Measurements from ENCODE around the gene METTL26. TPM values are rescaled to one million over a fixed set of nuclear protein-coding genes. Genes with fewer than 3 reads are reported as not detected.

The METTL26 gene
- total RNA-seq, 1 donor: 76.0 TPM

- no peak overlapping the region for H3K4me2 ChIP-seq (ENCODE audit: insufficient read depth, low read length)
- H3K36me3 ChIP-seq (ENCODE audit: insufficient read depth, low read length): peaks cover 7% of the 10 kb centered on the region
- H3K9me3 ChIP-seq (ENCODE audit: low read depth, low read length): no peaks in the 10 kb centered on the region
- H3K27me3 ChIP-seq (ENCODE audit: insufficient read depth, low read length): no peaks in the 10 kb centered on the region
- no peak overlapping the region for H2AFZ ChIP-seq (ENCODE audit: low read length)
- DNase-seq (ENCODE audit: insufficient read length, low spot score, missing footprints): no peak
- no peak overlapping the region for H3K27ac ChIP-seq (ENCODE audit: low read depth, low read length)
- no peaks in the 10 kb centered on the region for H3K79me2 ChIP-seq (ENCODE audit: insufficient read depth, low read length)
- H4K20me1 ChIP-seq (ENCODE audit: insufficient read depth, low read length): no peaks in the 10 kb centered on the region
- no peak for TF ChIP-seq CTCF (IDR thresholded peaks at IDR 0.05; ENCODE audit: extremely low read depth, low read depth, low read length)
- no peaks in the 10 kb centered on the region for H3K4me1 ChIP-seq (ENCODE audit: insufficient read depth, low read length)
- no peak overlapping the region for H3K4me3 ChIP-seq (ENCODE audit: insufficient read depth, low read length)
Observed at GRCh38 chr16:658679-659571, 22.8 kb upstream of the METTL26 start.

GRCh38 chr16:657487-657886, 21.4 kb upstream of the METTL26 start:
- H3K27me3 ChIP-seq (ENCODE audit: insufficient read depth, low read length): no peaks in the 10 kb centered on the region
- no peaks in the 10 kb centered on the region for H3K4me1 ChIP-seq (ENCODE audit: insufficient read depth, low read length)
- H4K20me1 ChIP-seq (ENCODE audit: insufficient read depth, low read length): no peaks in the 10 kb centered on the region
- H3K4me3 ChIP-seq (ENCODE audit: insufficient read depth, low read length): no peak overlapping the region
- peaks cover 12% of the 10 kb centered on the region for H3K36me3 ChIP-seq (ENCODE audit: insufficient read depth, low read length)
- DNase-seq (ENCODE audit: insufficient read length, low spot score, missing footprints): no peak
- no peak for TF ChIP-seq CTCF (IDR thresholded peaks at IDR 0.05; ENCODE audit: extremely low read depth, low read depth, low read length)
- H3K79me2 ChIP-seq (ENCODE audit: insufficient read depth, low read length): no peaks in the 10 kb centered on the region
- no peak overlapping the region for H3K27ac ChIP-seq (ENCODE audit: low read depth, low read length)
- H2AFZ ChIP-seq (ENCODE audit: low read length): no peak overlapping the region
- no peaks in the 10 kb centered on the region for H3K9me3 ChIP-seq (ENCODE audit: low read depth, low read length)
- H3K4me2 ChIP-seq (ENCODE audit: insufficient read depth, low read length): no peak overlapping the region

DNA sequence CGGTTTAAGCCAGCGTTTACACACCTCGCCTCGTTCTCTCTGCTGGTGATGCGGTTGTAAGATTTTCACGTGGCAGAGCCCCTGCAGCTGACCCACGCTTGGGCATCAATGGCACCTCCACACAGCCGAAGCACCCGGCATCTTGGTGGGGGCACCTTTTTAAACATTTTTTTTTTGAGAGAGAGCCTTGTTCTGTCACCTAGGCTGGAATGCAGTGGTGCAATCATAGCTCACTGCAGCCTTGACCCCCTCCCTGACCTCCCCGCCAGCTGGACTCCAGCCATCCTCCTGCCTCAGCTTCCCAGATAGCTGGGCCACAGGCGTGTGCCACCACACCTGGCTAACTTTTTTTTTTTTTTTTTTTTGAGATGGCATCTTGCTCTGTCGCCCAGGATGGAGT, 17.9 kb upstream of the METTL26 start:
- Histone ChIP-seq H3K9me3 (ENCODE audit: low read depth, low read length) (no peaks in the 10 kb centered on the region), H4K20me1 (ENCODE audit: insufficient read depth, low read length) (no peaks in the 10 kb centered on the region), H3K27me3 (ENCODE audit: insufficient read depth, low read length) (no peaks in the 10 kb centered on the region), H2AFZ (ENCODE audit: low read length) (no peak overlapping the region), H3K4me3 (ENCODE audit: insufficient read depth, low read length) (no peak overlapping the region), H3K36me3 (ENCODE audit: insufficient read depth, low read length) (peaks cover 12% of the 10 kb centered on the region), H3K79me2 (ENCODE audit: insufficient read depth, low read length) (peaks cover 9% of the 10 kb centered on the region), H3K27ac (ENCODE audit: low read depth, low read length) (no peak overlapping the region), H3K4me2 (ENCODE audit: insufficient read depth, low read length) (no peak overlapping the region), H3K4me1 (ENCODE audit: insufficient read depth, low read length) (peaks cover 4% of the 10 kb centered on the region)
- TF ChIP-seq CTCF (IDR thresholded peaks at IDR 0.05; ENCODE audit: extremely low read depth, low read depth, low read length): no peak
- DNase-seq (ENCODE audit: insufficient read length, low spot score, missing footprints): no peak

DNA sequence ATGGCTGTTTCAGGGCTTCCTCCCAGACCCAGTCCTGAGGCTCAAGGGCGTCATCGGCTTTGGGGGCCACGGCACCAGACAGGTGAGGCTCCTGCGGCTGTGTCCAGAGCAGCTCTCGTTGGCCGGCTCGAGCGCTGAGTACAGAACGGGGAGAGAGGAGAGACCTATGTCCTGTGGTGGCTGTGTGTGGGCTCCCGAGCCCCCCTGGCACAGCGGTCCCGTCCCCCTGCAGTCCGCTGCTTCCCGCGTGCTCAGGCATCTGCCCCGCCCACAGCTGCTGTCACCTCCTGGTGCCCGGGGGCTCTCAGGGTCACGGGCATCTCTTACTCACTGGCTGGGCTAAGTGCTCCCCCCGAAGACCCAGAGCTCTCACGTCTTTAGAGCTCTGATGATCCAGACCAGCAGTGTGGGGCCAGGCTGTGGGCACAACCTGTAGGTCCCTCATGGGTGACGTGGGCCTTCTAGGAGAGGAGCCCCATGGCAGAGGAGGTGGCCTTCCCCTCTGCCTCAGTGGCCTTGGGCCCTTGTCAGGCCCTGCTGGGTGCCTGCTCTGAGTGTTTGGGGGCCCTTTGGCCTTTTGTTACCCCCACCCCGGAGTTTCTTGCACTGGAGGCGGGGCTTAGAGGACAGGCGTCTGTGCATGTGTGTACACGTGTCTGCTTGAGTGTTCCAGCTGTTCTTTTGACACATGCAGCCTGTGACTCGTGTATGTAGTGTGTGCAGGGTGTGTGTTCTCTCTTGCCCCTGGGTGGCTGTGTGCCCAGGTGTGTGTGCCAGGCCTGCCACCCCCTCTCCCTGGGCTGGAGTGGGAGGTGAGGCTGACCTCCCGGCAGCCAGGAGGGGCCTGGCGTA, 16.6 kb upstream of the METTL26 start:
- Histone ChIP-seq H3K4me3 (ENCODE audit: insufficient read depth, low read length) (no peak overlapping the region), H3K27me3 (ENCODE audit: insufficient read depth, low read length) (no peaks in the 10 kb centered on the region), H3K9me3 (ENCODE audit: low read depth, low read length) (no peaks in the 10 kb centered on the region), H3K4me2 (ENCODE audit: insufficient read depth, low read length) (no peak overlapping the region), H3K4me1 (ENCODE audit: insufficient read depth, low read length) (peaks cover 16% of the 10 kb centered on the region), H2AFZ (ENCODE audit: low read length) (no peak overlapping the region), H4K20me1 (ENCODE audit: insufficient read depth, low read length) (no peaks in the 10 kb centered on the region), H3K36me3 (ENCODE audit: insufficient read depth, low read length) (peaks cover 10% of the 10 kb centered on the region), H3K27ac (ENCODE audit: low read depth, low read length) (no peak overlapping the region), H3K79me2 (ENCODE audit: insufficient read depth, low read length) (peaks cover 18% of the 10 kb centered on the region)
- TF ChIP-seq CTCF (IDR thresholded peaks at IDR 0.05; ENCODE audit: extremely low read depth, low read depth, low read length): no peak
- DNase-seq (ENCODE audit: insufficient read length, low spot score, missing footprints): no peak

Measured in osteoblast (primary cell).